ENCODE measurements around the gene DENND1A. TPM values are rescaled to one million over a fixed set of nuclear protein-coding genes. Genes with fewer than 3 reads are reported as not detected.

Gene DENND1A
- total and polyA plus RNA-seq, 2 of the 13 experiments (the other 11 are each of a cell fraction or from before 2014, with no cell fraction given), result 14.8 to 30.1 TPM

GRCh38 chr9:123960965-123961364 is 31.0 kb upstream of the DENND1A start (continued):
- no peak for TF ChIP-seq ZNF574 (CRISPR knock-in tag; IDR thresholded peaks at IDR 0.05)
- TF ChIP-seq MXI1 (IDR thresholded peaks at IDR 0.05; ENCODE audit: borderline replicate concordance, low read depth, low read length), result no peak

GRCh38 chr9:123960366-123960765 is 30.4 kb upstream of the DENND1A start:
- H3K79me2 ChIP-seq (ENCODE audit: insufficient read depth, low read length), result no peaks in the 10 kb centered on the region
- H3K27me3 ChIP-seq (ENCODE audit: control insufficient read depth in 1 of 2, insufficient read depth in 2 of 2, low read length in 2 of 2), result peaks cover 2 to 21% of the 10 kb centered on the region in 2 experiments; a peak in 4 of 5 replicates
- no peaks in the 10 kb centered on the region for H4K20me1 ChIP-seq (ENCODE audit: insufficient read depth, low read length)
- no peak for DNase-seq (ENCODE audit: low spot score)
- intact Hi-C loops (cut with micrococcal nuclease; ENCODE audit: unreplicated experiment), result no loop called here
- ATAC-seq, result no peak
- 58% methylated on average over 5 of the region's 5 CpGs for WGBS (ENCODE audit: low lambda C conversion rate)
- H3K36me3 ChIP-seq (replicated peaks in 1 of 2; ENCODE audit: control insufficient read depth in 1 of 2, insufficient read depth in 2 of 2, low read length in 2 of 2), result no peaks in the 10 kb centered on the region
- H3K4me2 ChIP-seq (ENCODE audit: low read depth, low read length), result no peak overlapping the region
- no peak overlapping the region for H3K27ac ChIP-seq (ENCODE audit: extremely low read length, insufficient read depth, low read length)
- no peaks in the 10 kb centered on the region for H3K9me3 ChIP-seq (ENCODE audit: low read length)
- FAIRE-seq, result no peak
- no peak overlapping the region for H3K4me3 ChIP-seq (replicated peaks in 1 of 3; ENCODE audit: insufficient read depth in 1 of 3, low read depth in 2 of 3, low read length in 3 of 3)
- ChIA-PET POLR2A (no interaction called here), CTCF (ENCODE audit: low intra/inter-chr PET ratio, low total read pairs) (no interaction called here)
- H3K4me1 ChIP-seq (ENCODE audit: insufficient read depth, low read length), result no peaks in the 10 kb centered on the region
- H2AFZ ChIP-seq (ENCODE audit: low read length), result no peak overlapping the region
- BruUV-seq (replicated peaks), result no TSS peak
- no peak for TF ChIP-seq ONECUT2 (CRISPR knock-in tag; IDR thresholded peaks at IDR 0.05)
- TF ChIP-seq STAG1 (CRISPR knock-in tag; IDR thresholded peaks at IDR 0.05), result peak; percentile 10; the same call in 1 of the 2 replicates
- no peak for TF ChIP-seq PCBP1 (IDR thresholded peaks at IDR 0.05; ENCODE audit: borderline replicate concordance, low read depth, low read length)
- TF ChIP-seq FOXM1 (CRISPR knock-in tag; IDR thresholded peaks at IDR 0.05), result no peak
- in situ Hi-C loops (cut with HindIII; ENCODE audit: extremely low pct_ligation_motif_present, low pct_unique_long_range_greater_than_20kb), result no loop called here
- no peak overlapping the region for H3K9ac ChIP-seq (ENCODE audit: insufficient read depth, low read depth, low read length)
